GF-D8 (cell line): Measurements from ENCODE around the gene LRRC8E.
"Not testable (repeated sequence)": the region's sequence is repeated elsewhere in the genome, so short reads cannot be mapped to it uniquely, and the experiment has no call there.

Experiments
- DNase-seq: peaks from one replicate; lab custom pipeline; 2025; lab: John Stamatoyannopoulos, UW

The LRRC8E gene

DNA sequence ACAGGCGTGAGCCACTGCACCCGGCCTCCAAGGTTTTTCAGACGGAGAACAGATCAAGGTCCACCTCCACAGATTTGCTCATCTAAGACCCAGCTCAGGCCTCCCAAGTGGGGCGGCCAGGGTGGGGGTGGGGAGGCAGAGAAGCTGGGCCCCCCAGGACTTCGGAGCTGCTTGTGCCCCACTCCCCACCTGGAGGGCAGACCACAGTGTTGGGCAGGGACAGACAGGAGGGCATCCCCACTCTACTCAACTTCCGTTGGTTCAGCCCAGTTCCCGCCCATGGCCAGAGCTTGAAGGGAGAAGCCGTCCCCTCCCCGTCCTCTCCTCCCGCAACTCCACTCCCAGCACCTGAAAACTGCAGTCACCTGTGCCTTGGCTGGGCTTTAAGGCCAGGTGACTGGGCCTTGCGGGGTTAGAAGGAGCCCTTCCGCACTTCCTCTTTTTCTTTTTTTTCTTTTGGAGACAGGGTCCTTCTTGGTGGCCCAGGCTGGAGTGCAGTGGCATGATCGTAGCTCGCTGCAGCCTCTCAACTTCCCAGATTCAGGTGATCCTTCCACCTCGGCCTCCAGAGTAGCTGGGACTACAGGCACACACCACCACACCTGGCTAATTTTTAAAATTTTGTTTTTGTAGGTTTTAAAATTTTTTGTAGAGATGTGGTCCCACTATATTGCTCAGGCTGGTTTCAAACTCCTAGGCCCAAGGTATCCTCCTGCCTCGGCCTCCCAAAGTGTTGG, 734 bp upstream of the LRRC8E start:
- no peak for DNase-seq

DNA sequence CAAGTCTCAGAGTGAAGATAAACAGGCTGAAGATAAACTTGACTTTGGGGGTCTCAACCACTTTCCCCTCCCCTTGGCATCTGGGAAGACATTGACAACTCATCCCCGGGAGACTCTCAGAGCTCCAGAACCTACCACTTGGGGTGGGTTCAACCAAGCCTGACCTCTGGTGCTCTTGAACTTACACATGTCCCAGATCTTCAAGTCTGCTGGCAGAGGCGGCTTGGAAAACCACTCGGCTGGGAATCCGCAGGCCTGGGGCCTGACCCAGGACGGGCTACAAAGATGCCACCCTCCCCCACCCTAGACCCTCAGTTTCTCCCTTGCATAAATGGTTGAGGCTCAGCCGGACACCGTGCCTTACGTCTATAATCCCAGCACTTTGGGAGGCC, 512 bp downstream of the LRRC8E start:
- no peak for DNase-seq

DNA sequence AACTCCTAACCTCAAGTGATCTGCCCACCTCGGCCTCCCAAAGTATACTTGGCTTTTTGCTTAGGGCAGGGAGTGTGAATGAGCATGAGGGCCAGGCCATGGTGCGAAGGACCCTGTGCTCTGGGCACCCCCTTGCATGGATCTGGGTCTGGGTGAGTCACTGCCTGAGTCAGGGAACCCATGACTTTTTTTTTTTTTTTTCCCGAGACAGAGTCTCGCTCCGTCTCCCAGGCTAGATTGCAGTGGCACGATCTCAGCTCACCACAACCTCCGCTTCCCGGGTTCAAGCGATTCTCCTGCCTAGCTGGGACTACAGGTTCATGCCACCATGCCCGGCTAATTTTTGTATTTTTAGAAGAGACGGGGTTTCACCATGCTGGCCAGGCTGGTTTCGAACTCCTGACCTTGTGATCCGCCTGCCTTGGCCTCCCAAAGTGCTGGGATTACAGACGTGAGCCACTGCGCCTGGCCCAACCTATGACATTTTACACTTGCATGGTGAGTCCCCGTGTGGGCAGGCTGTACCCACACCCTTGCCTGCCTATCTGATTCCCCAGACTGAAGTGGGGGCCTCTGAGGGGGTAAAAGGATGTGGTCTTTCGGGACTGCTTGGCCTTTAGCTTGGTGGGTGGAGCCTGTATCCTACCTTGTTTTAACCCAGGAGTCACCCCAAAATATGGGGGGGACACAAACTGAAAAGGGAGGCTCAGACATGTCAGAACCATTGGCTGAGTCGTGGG, 5.2 kb downstream of the LRRC8E start:
- not testable (repeated sequence) for DNase-seq

DNA sequence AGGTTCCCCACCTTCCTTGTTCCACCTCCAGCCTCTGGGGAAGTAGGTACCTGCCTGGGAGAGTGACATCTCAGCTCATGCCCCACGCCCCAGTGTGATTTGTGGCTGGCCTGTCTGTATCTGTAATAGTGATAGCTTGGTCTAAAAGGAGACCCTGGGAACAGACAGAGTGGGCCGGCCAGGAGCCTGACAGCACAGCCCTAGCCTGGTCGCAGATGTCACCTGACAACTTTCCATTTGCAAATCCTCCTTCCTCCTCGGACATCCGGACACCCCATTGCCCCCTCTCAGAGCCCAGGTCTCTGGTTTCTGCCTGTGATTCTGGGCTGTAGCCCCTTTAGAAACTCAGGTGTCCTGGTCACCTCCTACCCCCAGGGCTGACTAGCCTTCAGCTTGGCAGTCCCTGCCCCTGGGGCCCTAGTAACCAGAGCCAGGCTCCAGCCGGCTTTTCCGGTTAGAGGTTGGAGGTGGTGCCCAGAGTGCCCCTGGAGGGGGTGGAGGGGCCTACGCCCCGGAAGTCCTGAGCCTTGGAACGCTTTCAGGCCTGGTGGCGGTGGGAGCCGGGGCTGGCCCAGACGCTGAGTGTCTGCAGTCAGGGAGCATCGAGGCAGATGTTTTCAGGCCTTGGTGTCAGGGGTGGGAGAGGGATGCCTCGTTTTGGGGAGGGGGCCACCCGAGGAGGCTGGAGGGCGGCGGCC, 6.5 kb downstream of the LRRC8E start:
- no peak for DNase-seq

DNA sequence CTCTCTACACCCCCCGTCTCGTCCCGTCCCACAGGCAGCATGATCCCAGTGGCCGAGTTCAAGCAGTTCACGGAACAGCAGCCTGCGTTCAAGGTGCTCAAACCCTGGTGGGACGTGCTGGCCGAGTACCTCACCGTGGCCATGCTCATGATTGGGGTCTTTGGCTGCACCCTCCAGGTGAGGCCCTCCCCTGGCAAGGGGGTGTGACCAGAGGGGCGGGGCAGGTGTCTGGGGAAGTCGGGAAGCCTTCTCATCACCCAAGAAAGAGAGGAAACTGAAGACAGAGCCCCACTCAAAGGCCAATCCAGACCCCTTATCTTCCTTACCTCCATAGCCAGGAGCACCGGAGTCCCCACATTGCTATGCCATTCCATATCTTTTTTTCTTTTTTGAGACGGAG, 7.3 kb downstream of the LRRC8E start:
- DNase-seq = no peak

DNA sequence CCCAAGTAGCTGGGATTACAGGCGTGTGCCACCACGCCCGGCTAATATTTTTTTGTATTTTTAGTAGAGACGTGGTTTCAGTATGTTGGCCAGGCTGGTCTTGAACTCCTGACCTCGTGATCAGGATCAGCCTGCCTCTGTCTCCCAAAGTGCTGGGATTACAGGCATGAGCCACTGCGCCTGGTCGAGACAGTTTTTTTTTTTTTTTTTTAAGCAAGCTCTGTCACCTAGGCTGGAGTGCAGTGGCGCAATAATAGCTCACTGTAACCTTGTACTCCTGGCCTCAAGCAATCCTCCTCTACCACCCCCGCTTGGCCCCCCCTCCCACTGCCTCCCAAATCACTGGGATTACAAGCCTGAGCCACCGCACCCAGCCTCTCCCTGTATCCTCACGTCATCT, 9.0 kb downstream of the LRRC8E start:
- no peak for DNase-seq

DNA sequence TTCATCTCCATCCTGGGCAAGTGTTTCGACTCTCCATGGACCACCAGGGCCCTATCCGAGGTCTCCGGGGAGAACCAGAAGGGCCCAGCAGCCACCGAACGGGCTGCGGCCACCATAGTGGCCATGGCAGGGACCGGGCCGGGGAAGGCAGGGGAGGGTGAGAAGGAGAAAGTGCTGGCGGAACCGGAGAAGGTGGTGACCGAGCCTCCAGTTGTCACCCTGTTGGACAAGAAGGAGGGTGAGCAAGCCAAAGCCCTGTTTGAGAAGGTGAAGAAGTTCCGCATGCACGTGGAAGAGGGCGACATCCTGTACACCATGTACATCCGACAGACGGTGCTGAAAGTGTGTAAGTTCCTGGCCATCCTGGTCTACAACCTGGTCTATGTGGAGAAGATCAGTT, 10.7 kb downstream of the LRRC8E start:
- DNase-seq = no peak

DNA sequence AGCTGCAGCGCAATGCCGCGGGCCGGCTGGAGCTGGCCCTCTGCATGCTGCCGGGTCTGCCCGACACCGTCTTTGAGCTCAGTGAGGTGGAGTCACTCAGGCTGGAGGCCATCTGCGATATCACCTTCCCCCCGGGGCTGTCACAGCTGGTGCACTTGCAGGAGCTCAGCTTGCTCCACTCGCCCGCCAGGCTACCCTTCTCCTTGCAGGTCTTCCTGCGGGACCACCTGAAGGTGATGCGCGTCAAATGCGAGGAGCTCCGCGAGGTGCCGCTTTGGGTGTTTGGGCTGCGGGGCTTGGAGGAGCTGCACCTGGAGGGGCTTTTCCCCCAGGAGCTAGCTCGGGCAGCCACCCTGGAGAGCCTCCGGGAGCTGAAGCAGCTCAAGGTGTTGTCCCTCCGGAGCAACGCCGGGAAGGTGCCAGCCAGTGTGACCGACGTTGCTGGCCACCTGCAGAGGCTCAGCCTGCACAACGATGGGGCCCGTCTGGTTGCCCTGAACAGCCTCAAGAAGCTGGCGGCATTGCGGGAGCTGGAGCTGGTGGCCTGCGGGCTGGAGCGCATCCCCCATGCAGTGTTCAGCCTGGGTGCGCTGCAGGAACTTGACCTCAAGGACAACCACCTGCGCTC, 11.6 kb downstream of the LRRC8E start:
- no peak for DNase-seq

DNA sequence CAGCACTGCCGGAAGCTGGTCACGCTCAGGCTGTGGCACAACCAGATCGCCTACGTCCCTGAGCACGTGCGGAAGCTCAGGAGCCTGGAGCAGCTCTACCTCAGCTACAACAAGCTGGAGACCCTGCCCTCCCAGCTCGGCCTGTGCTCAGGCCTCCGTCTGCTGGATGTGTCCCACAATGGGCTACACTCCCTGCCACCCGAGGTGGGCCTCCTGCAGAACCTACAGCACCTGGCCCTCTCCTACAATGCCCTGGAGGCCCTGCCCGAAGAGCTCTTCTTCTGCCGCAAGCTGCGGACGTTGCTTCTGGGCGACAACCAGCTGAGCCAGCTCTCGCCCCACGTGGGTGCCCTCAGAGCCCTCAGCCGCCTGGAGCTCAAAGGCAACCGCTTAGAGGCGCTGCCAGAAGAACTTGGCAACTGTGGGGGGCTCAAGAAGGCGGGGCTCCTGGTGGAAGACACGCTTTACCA, 12.1 kb downstream of the LRRC8E start:
- DNase-seq = no peak

DNA sequence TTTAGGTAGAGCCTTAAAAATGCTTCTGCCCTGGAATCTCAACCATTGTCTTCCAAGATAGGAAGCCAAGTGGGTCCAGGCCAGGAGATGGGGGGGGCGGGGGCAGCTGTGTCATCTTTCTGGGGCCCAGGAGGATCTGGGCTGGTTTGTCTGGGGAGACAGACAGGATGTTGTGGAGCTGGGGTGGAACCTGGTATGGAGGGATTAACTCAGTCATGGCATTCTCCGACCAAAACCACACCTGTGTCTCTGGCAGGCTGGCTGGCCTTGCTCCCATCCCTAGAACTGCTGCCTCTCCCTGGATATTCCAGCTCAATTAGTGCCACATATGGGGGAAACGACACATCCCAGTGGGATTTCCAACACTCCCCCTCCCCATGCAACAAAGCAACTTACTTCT, 12.6 kb downstream of the LRRC8E start:
- no peak for DNase-seq

DNA sequence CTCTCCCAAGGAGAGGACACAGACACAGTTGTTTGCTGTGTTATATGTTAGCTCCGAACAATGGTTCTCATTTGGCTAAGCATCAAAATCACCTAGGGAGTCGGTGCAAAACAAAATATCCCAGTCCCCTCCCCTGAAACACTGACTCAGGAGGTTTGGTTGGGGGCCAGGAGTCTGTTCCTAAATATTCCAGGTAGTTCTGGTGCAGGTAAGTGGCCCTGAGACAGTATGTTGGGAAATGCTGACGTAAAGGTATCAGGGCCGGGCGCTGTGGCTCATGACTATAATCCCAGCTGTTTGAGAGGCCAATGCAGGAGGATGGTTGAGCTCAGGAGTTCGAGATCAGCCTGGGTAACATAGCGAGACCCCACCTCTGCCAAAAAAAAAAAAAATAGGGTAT, 13.0 kb downstream of the LRRC8E start:
- no peak for DNase-seq

DNA sequence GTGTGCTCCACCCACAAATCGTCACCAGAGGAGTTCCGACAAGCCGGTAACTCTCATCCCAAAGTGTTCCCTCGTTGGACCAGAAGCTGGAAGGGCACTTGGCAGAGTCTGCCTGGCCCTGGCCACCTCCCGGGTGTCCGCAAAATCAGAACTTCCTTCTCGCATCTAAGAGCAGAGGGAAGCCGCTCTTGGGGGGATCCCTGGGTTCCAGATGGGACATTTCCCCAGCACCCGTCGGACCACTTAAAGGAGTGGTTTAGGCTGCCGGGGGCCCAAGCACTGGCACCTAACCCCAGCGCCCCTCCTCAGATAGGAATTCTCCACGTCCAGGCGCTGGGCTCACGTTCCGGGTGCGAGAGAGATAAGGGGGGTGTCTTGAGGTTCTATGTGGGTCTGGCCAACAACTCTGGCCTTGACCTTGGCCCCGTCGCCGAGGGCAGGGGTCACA, 14.5 kb downstream of the LRRC8E start:
- DNase-seq = no peak

DNA sequence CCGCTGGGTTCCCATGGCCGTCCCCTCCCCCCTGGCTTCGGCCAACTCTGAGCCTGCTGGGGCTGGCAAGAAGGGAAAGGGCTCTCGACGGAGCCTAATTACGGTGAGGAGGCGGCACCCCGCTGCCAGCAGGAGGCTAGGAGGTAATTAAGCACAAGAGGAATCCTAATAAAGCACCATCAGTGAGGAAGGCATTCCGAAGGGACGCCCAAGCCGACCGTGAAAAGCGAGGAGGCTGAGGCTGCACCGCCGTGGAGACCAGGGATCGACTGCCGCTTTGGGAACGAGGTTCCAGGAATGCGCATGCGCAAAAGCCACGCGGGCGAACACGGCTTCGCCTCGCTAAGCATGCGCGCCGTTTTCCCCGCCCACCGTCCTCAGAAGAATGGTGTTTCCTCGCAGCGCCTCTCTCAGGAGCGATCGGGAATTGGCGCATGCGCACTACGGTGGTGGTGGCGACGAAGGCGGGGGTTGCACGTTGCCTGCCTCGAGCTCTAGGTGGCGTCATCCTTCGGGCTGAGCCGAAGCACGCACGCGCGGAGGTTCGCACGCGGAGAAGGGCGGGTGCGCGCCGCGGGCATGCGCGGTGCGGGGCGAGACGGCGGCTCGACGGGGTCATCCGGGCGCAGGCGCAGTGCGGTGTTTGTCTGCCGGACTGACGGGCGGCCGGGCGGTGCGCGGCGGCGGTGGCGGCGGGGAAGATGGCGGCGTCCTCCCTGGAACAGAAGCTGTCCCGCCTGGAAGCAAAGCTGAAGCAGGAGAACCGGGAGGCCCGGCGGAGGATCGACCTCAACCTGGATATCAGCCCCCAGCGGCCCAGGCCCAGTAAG, 15.1 kb downstream of the LRRC8E start, which contains the start of gene MAP2K7:
Gene MAP2K7, plus strand, starts transcription at position 634 of the 830 bp plus-strand sequence. Its CDS starts 68 bp downstream, at position 702.
- DNase-seq = peak; percentile 94

DNA sequence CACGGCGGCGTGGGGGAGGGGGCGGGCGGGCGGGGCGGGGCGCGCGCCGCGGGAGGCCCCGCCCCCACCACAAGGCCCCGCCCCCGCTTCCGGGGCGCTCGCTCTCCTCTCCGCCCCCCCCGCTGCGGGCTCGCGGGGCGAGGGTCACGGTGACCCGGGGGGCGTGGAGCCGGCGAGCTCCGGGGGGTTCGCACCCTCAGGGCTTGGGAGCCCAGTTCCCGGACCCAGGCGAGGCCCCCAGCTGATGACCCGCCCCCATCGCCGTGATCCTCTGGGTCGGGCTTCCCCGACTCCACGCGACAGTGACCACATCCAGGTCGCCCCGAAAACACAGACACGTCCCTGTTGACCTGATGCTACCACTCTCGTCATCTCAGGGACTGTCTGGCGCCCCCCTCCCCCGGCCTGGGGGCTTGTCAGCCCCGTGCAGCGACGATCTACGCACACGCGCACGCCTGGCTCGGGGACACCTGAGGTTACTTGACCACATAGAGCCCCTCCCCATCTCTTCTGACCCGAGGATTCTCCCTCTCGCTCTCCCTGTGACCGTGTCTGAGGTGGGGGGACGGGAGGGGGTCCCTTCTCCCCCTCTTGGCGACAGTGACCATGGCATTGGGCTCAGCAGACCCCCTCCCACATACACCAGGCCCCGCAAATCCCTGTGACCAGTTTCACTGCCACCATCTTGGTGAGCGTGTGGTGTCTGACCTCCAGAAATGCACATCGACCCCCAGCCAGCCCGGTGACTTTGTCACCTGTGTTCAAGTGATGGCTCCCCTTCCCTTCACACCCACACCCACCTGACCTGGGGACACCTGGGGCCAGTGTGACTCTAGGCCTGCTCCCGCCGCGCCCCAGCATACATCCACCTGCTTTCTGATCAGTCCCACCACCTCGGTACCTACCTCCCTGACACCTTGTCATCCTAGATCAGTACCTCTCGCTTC, 16.0 kb downstream of the LRRC8E start:
- DNase-seq = no peak

DNA sequence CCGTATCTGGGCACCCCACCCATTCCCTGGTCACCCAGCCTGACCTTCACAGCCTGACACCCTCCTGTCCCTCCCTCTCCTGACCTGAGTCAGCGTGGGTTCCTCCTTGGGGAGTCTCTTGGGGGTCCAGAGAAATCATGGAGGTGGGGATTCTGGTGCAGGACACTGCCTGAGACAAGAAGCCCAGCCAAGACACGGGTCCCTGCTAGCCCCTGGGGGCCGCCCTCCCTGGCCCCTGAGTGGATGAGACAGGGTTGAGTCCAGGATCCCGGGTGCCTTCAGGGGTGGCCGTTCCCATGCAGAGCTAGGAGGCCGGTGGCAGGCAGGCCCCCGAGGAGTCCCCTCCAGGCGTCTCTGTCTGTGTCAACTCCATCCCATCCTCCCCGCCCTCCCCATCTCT, 17.0 kb downstream of the LRRC8E start:
- DNase-seq = no peak

DNA sequence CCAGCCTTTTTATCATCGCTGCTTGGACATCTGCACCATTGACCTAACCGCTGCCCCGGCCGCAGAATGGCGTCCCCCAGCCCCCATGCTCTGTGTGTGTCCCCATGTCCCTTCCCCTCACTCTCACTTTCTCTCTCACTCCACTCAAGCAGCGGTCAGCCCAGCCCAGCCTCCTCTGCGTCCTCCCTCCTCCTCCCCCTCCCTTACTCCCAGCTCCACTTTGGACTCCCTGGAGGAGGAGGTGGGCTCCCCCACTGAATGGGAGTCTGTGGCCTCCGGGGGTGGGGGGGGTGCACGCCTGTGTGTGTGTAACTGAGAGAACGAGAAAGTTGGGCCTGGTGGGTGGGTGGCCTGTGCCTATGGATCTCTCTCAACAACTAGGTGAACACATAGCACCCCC, 17.5 kb downstream of the LRRC8E start:
- DNase-seq = no peak

DNA sequence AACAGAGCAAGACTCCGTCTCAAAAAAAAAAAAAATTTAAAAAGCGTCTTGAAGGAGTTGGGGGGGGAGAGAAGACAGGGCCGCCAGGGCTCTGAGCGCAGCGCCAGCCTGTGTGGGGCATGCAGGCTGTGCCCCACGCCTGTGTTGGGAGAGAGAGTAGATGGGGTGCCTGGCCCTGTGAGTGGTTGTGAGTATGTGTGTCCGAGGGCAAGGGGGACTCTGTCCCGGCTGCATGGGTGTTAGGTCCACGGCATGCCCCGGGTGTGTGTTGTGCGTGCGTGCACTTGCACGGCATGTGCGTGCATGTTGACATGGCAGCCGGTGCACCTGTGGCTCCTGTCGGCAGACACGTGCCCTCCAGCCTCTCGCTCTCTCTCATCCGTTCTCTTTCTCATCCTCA, 18.8 kb downstream of the LRRC8E start:
- DNase-seq = no peak

DNA sequence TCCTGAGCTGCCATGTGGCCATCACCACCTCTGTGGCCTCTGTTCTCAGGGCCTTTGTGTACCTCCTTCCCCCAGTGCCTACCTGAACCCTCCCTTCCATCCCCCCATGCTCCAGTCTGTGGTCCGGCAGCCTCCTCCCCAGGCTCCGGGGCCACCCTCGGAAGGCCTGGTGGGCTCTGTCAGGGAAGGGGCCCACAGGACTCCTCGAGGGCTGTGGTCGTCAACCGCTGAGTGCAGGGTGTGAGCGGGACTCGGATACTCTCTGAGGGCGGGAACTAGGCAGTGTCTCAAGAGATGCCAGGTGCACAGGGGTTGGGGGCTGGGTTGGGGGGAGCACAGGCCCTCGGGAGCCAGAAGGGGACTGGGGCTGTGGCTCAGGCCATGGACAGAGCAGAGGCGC, 19.2 kb downstream of the LRRC8E start:
- no peak for DNase-seq

DNA sequence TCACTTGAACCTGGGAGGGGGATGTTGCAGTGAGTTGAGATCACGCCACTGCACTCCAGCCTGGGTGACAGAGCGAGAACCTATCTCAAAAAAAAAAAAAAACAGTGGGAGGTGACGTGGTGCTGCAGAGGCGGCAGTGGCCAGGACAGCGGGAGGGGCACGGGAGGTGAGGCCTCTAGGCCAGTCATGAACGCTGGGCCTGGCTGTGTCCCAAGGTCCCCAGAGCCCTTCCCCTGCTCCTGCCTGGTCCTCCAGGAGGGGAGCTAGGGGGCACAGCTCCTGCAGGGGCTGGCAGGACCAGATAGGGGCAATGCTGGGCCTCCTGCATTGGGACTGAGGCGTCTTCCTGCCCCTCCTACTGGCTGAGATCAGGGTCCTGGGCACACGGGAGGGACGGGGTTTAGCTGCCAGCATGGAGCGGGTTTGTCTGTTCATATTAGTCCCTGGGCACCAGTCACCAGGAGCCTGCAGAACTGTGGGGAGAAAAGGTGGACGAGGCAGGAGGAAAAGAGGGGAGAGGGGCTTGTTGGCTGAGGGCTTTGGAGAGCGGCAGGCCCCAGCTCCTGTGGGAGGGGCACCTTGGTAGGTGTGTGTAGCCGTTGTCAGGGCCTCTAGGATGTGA, 19.9 kb downstream of the LRRC8E start:
- no peak for DNase-seq
